Spinal cord (tissue), 10 donors: ENCODE results near the gene NAV2. TPM values are rescaled to one million over a fixed set of nuclear protein-coding genes. Genes with fewer than 3 reads are reported as not detected.

Experiments
- DNase-seq, 6 donors: peaks; one replicate each; pipeline versions ENCODE4 v3.0.0 to v3.0.0-alpha.2; 2013 to 2015; ENCODE audit warnings: low spot score in 6 of 6, low read depth in 4 of 6
- H3K27ac ChIP-seq: one replicate; pipeline ENCODE4 v1.5.1; 2013; ENCODE audit warnings: low read depth, low read length, control low read depth
- H3K27me3 ChIP-seq: one replicate; pipeline ENCODE4 v1.6.1; 2013; ENCODE audit warnings: low read length; ENCODE audit not compliant: control insufficient read depth, insufficient read depth
- H3K36me3 ChIP-seq: one replicate; pipeline ENCODE4 v1.6.1; 2013; ENCODE audit warnings: low read length; ENCODE audit not compliant: control insufficient read depth, insufficient read depth
- H3K4me1 ChIP-seq: one replicate; pipeline ENCODE4 v1.6.1; 2013; ENCODE audit warnings: low read length; ENCODE audit not compliant: control insufficient read depth, insufficient read depth
- H3K4me3 ChIP-seq: one replicate; pipeline ENCODE4 v1.5.1; 2013; ENCODE audit warnings: low read depth, low read length, control low read depth
- H3K9me3 ChIP-seq: one replicate; pipeline ENCODE4 v1.6.1; 2013; ENCODE audit warnings: low read length; ENCODE audit not compliant: control insufficient read depth, insufficient read depth
- WGBS: methylation state at CpG from one replicate; pipeline ENCODE4 v1.1.5; 2013; ENCODE audit warnings: missing lambda C conversion rate; ENCODE audit not compliant: insufficient coverage; 5-methylcytosine and 5-hydroxymethylcytosine counted together
- polyA plus RNA-seq, 2 donors: library from polyadenylated mRNA; unstranded; fragments of 120-200 nt; gene quantifications; one replicate each; pipeline ENCODE4 v1.2.1, GENCODE V29; 2013; ENCODE audit not compliant: insufficient read length in 2 of 2
- total RNA-seq, 2 donors: library from RNA; depleted of rRNA in 1 of 2; stranded (reverse); fragments of 120-200 nt in 1 of 2; fragments of >200 nt in 1 of 2; gene quantifications; one replicate each; pipeline versions ENCODE4 v1.2.3 to v1.2.4, GENCODE V29; 2013 to 2014
- donor health status: healthy.

Gene NAV2
- total and polyA plus RNA-seq, 4 donors = 23.4 to 50.1 (median 30.4) TPM

DNA sequence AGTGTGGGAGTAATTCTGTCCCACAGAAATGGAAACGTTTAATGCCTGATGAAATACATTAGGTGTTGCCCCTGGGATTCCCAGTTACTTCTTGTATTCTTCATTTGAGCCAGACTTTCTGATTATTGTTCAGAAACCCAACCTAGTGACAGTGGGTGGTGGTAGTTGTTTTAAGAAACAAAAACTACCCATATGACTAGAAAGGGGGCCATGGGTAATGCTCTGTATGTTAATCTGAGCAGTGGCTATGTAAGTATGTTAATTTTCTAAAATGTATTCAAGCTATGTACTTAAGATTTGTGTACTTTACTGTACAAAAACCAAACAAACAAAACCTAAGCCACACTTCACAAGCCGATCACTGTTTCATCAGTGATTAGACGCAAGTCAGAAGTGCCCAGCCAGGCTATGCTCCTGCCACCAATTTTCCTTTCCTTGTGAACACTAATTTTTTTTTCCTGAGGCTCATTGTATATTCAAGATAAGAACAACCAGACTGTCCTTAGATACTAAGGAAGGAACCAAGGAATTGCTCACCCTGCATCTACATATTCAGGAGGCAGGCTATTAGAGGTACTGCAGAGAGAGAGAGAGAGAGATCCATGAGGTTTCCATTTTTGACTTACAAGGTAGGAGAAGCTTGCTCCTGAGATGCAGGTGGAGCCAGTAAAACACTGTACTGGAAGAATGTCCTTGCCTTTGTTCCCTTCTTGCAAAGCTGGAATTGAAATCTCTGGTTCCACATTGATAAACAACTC, 324.9 kb downstream of the NAV2 start:
- peaks cover 13% of the 10 kb centered on the region for H3K4me1 ChIP-seq
- no peaks in the 10 kb centered on the region for H3K9me3 ChIP-seq
- H3K27me3 ChIP-seq = no peaks in the 10 kb centered on the region
- 94% methylated on average over 2 of the region's 3 CpGs for WGBS
- H3K27ac ChIP-seq = no peak overlapping the region
- H3K36me3 ChIP-seq = peaks cover 20% of the 10 kb centered on the region
- peak in 1 of 6 donors; percentile 22 for DNase-seq
- H3K4me3 ChIP-seq = no peak overlapping the region

DNA sequence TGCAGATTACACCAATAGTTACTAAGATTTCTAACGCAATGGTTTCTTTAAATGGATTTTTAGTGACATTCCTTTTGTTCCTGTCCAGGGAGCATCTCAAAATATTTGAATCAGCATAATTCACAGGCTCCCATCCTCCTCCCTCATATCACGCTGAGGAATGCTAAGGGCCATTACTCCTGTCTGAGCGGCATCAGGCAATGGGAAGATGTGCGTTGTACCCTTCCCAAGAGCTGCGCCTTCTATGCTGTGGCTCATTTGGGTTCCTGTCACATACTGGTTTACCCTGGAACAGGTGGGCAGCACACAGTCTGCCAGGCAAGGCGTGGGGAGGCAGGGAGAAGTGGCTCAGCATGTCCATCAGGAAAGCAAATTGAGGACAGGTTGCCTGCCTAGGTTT, 325.8 kb downstream of the NAV2 start:
- peak in 1 of 6 donors; percentile 67 for DNase-seq
- H3K36me3 ChIP-seq = peaks cover 20% of the 10 kb centered on the region
- H3K4me3 ChIP-seq = no peak overlapping the region
- no peaks in the 10 kb centered on the region for H3K27me3 ChIP-seq
- H3K4me1 ChIP-seq = peaks cover 22% of the 10 kb centered on the region
- no peaks in the 10 kb centered on the region for H3K9me3 ChIP-seq
- no peak overlapping the region for H3K27ac ChIP-seq
- WGBS = 78% methylated on average over 5 of the region's 6 CpGs

DNA sequence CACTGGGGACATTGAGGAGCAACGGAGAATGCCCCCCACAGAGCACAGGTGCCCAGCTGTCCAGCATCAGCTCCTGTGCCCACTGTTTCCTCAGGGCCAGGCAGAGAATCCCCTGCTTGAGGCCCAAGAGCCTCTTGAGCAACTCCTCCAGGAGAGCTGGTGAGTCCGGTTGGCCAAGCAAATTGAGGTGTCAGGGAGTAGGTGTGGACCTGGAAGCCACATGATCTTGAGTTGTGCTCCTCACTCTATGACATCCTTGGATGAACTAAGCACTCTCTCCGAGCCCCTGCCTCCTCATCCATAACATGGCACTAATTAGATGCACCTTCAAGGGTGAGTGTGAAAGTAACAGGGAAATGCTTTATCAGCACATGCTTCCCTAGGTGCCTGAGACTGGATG, 326.3 kb downstream of the NAV2 start:
- whole genome bisulfite sequencing = 67% methylated on average over 1 of the region's 3 CpGs
- H3K9me3 ChIP-seq = no peaks in the 10 kb centered on the region
- no peaks in the 10 kb centered on the region for H3K27me3 ChIP-seq
- no peak for DNase-seq
- H3K36me3 ChIP-seq = peaks cover 23% of the 10 kb centered on the region
- no peak overlapping the region for H3K4me3 ChIP-seq
- peaks cover 22% of the 10 kb centered on the region for H3K4me1 ChIP-seq
- no peak overlapping the region for H3K27ac ChIP-seq

DNA sequence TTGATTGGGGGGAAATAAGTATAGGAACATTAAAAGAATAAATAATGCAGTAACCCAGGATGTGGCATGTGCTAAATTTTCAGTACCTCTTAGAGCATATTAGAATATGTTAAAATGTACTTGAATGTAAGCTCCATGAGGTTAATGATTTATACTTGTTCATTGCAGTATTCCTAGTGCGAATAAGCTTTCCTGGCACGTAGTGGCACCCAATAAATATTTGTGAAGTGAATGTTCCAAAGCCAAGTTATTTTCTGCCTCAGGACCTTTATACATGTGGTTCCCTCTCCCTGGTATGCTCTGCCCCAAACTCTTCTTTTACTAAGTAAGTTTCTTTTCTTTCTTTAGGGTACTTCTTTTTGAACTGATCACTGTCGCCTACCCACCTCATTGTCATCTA, 328.9 kb downstream of the NAV2 start:
- H3K27ac ChIP-seq = no peak overlapping the region
- no peaks in the 10 kb centered on the region for H3K9me3 ChIP-seq
- WGBS = 67% methylated on average over 1 of the region's 3 CpGs
- peaks cover 19% of the 10 kb centered on the region for H3K4me1 ChIP-seq
- peaks cover 38% of the 10 kb centered on the region for H3K36me3 ChIP-seq
- H3K4me3 ChIP-seq = no peak overlapping the region
- DNase-seq = no peak
- H3K27me3 ChIP-seq = no peaks in the 10 kb centered on the region

DNA sequence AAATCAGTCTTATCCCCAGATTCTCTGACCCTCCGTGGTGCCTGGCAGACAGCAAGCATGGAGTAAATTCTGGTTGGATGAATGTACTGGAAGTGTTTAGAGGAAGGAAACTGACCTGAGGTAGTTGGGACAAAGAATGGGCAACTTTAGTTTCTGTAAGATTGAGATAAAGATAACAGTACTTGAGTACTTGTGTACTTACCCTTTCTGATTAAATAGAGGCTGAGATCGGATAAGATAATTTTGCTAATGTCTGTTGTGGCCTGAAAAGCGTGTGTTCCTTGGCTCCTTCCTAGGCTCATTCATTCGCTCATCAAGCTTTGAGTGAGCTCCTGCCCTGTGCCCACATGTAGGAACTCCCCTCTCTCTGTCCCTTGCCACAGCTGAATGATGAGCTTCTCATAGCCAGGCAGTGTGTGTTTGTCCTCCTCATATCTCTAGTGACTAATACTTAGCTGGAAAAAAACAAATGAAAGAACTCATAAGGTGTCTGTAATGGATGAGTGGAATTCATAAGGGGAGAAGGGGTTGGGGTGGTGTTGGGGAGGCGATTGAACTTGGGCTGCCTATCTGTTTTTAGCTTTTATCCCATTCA, 329.5 kb downstream of the NAV2 start:
- peaks cover 35% of the 10 kb centered on the region for H3K36me3 ChIP-seq
- no peak overlapping the region for H3K4me3 ChIP-seq
- no peak overlapping the region for H3K27ac ChIP-seq
- WGBS = 70% methylated on average over 2 of the region's 5 CpGs
- H3K27me3 ChIP-seq = no peaks in the 10 kb centered on the region
- H3K4me1 ChIP-seq = peaks cover 19% of the 10 kb centered on the region
- H3K9me3 ChIP-seq = no peaks in the 10 kb centered on the region
- DNase-seq = no peak

DNA sequence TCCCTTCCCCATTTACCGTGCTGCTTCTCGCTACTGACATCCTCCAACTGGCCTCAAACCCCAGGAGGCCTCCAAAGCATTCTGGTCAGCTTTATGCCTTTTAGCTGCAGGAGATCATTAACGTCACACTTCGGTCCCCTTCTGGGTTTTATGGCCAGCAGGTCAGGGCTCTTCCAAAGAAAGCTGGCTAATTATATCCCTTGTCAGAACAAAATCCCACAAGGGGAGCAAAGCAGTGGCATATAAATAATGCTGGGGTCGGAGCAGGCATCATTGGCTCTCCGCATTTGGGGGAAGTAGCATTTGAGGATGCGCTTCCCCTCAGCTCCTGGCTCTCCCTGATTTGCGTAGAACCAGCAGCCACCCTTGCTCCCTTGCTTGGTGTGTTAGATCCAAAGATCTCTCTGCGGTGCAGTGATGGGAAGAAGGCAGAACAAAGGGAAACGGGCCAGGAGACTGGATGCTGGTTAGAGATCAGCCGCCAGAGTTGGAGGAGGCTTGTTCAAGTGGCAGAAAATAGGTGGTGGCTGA, 330.2 kb downstream of the NAV2 start:
- Histone ChIP-seq H3K4me3 (no peak overlapping the region), H3K27me3 (no peaks in the 10 kb centered on the region), H3K36me3 (peaks cover 34% of the 10 kb centered on the region), H3K4me1 (peaks cover 19% of the 10 kb centered on the region), H3K27ac (no peak overlapping the region), H3K9me3 (no peaks in the 10 kb centered on the region)
- WGBS = 31% methylated on average over 8 of the region's 11 CpGs
- DNase-seq = peak in 2 of 6 donors; percentile 53 to 69

DNA sequence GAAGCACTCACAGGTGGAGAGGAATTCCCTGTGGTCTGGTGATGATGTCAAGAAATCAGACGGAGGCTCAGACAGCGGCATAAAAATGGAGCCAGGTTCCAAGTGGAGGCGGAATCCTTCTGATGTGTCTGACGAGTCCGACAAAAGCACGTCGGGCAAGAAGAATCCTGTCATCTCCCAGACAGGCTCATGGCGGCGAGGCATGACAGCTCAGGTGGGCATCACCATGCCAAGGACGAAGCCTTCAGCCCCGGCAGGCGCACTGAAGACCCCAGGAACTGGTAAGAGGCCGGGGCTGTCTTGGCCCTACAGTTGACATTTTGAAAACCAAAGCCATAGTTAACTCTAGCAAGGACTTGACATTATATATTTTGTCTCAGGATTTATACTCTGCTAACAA, 331.4 kb downstream of the NAV2 start:
- Histone ChIP-seq H3K9me3 (no peaks in the 10 kb centered on the region), H3K4me3 (no peak overlapping the region), H3K36me3 (peaks cover 34% of the 10 kb centered on the region), H3K4me1 (peaks cover 16% of the 10 kb centered on the region), H3K27ac (no peak overlapping the region), H3K27me3 (no peaks in the 10 kb centered on the region)
- 100% methylated on average over 10 of the region's 13 CpGs for WGBS
- DNase-seq = no peak

DNA sequence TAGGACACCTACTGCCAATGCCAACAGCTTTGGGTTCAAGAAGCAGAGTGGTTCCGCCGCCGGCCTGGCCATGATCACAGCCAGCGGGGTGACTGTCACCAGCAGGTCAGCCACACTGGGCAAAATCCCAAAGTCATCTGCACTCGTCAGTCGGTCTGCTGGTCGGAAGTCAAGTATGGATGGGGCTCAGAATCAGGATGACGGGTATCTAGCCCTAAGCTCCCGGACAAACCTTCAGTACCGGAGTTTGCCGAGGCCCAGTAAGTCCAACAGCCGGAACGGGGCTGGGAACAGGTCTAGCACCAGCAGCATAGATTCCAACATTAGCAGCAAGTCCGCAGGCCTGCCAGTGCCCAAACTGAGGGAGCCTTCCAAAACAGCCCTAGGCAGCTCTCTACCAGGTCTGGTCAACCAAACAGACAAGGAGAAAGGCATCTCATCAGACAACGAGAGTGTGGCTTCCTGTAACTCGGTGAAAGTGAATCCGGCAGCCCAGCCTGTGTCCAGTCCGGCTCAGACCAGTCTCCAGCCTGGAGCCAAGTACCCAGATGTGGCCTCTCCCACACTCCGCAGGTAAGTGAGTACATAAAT, 332.6 kb downstream of the NAV2 start:
- Histone ChIP-seq H3K27ac (no peak overlapping the region), H3K27me3 (no peaks in the 10 kb centered on the region), H3K36me3 (peaks cover 36% of the 10 kb centered on the region), H3K4me1 (peaks cover 22% of the 10 kb centered on the region), H3K9me3 (no peaks in the 10 kb centered on the region), H3K4me3 (no peak overlapping the region)
- 92% methylated on average over 18 of the region's 19 CpGs for WGBS
- no peak for DNase-seq

DNA sequence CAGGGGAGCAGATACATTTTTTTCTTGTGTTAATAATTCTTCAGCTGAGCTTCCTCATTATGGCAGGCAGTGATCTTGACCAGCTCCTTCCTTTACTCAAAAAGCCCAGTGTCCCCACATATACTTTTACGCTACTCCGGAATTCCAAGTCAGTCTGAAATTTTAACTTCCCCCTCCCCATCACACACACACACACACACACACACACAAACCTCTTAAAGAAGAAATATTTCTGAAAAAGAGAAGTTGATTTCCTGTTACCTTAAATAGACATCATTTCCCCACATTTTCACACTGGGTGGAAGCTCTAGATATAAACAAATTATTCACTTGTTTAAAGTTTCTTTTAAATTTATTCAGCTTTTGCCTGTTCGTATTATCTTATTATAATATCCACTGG, 333.8 kb downstream of the NAV2 start:
- Histone ChIP-seq H3K4me1 (peaks cover 32% of the 10 kb centered on the region), H3K4me3 (no peak overlapping the region), H3K27me3 (no peaks in the 10 kb centered on the region), H3K27ac (no peak overlapping the region), H3K36me3 (peaks cover 36% of the 10 kb centered on the region), H3K9me3 (no peaks in the 10 kb centered on the region)
- no peak for DNase-seq
- no CpG with 5 or more reads among the region's 3 CpGs for WGBS
